NCI-H128 (cell line): ENCODE measurements around the gene CNTNAP2.

Experiments used
- DNase-seq: peaks from one replicate; lab custom pipeline; 2025; ENCODE audit not compliant: unreplicated experiment; lab: John Stamatoyannopoulos, UW

The CNTNAP2 gene

DNA sequence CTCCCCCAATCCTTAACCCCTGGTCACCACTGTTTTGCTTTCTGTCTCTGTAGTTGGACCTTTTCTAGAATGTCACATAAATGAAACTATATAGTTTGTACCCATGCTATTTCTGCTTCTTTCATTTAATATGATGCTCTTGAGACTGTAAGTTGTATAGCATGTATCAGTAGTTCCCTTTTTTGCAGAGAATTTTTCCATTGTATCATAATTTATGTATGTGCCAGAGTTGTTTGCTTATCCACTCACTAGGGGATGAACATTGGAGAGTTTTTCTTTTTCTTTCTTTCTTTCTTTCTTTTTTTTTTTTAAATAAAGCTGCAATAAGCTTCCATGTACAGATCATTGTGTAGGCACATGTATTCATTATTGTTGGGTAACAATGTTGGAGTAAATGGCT is 544.8 kb downstream of the CNTNAP2 start:
- no peak for DNase-seq

DNA sequence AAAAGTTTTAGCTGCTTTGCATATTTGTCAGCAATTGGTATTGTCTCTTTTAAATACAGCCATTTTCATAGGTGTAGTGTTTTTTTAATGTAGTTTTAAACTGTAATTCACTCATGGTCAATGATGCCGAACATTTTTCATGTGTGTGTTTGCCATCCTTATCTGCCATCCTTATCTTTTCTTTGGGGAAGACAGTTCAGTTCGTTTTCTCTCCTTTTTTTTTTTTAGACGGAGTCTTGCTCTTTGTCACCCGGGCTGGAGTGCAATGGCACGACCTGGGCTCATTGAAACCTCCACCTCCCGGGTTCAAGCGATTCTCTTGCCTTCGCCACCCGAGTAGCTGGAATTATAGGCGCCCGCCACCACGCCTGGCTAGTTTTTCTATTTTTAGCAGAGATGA is 545.3 kb downstream of the CNTNAP2 start:
- DNase-seq = no peak

GRCh38 chr7:146665023-146665422 is 548.4 kb downstream of the CNTNAP2 start:
- DNase-seq = no peak

DNA sequence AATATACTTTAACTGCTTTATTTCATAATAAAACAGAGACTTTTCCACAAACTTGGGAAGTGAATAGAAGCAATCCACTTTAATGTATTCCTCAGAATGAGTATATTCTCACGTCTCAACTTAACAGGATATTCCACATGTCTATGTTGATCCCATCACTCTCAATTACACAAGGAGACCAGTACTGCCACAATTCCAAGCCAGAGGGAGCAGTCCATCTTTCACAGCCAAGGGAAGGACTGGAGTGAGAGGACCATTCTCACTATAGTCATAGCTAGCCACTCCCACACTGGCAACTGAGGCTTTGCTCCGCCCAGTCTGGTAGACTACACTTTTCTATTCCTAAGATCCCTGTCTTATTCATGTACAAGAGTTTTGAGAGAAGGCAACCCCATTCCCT is 553.9 kb downstream of the CNTNAP2 start:
- no peak for DNase-seq

GRCh38 chr7:146681487-146681886 is 564.9 kb downstream of the CNTNAP2 start:
- no peak for DNase-seq

DNA sequence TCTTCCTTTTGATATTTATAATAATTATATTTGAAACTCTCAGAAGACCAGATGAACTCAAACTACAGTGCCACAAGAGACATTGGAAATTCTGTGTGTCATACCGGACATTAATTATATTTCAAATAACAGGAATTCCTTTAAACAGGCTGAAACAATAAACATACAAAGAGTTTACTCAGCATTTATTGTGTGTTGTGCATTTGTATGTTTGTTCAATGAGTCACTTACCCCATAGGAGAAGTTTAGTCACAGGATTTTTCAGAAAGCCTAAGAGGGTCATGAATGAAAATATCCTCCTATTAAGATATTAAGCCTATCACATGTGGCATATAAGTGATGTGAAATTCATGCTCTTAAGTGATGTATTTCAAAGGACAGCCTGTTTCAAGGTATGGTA is 566.8 kb downstream of the CNTNAP2 start:
- no peak for DNase-seq

DNA sequence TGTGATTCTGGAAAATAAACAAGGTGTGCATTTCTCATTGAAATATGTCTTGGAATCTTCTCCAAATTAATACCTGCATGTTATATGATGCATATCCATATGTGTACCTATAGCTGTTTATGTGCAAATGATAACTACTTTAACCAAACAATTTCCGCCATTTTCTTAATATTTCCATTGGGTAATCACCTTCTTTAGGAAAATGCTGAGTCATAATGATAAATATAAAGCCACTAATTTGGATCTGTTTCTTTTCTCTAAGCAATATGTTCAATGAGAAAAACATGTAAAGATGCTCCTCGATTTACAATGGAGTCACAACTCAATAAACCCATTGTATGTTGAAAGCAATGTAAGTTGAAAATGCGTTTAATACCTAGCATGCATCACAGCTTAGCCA is 574.4 kb downstream of the CNTNAP2 start:
- no peak for DNase-seq

DNA sequence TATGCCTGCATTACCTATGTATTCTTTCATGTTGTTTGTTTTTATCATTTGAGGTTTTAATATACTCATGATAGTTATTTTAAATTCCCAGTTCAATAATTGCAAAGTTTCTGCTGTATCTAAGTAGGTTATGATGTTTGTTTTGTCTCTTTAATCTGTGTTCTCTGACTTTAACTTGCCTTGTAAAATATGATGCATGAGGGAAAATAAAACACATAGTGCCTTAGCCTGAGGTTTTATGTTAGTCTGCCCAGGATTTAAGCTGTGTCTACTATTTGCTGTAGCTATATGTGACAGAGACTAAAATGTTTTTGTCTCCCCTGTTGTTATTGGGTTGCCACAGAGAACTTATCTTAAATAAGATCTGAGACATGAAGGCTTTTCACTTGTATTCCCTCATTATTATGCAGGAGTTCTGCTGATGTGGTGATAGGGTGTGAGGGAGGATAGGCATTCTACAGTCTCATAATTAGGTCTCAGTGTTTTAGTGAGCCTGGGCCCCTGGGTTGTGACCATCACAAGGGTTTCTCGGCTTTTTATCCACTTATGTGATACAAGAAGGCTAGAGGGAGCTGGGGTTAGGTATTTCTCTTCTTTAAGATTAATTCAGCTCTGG is 582.5 kb downstream of the CNTNAP2 start:
- no peak for DNase-seq

DNA sequence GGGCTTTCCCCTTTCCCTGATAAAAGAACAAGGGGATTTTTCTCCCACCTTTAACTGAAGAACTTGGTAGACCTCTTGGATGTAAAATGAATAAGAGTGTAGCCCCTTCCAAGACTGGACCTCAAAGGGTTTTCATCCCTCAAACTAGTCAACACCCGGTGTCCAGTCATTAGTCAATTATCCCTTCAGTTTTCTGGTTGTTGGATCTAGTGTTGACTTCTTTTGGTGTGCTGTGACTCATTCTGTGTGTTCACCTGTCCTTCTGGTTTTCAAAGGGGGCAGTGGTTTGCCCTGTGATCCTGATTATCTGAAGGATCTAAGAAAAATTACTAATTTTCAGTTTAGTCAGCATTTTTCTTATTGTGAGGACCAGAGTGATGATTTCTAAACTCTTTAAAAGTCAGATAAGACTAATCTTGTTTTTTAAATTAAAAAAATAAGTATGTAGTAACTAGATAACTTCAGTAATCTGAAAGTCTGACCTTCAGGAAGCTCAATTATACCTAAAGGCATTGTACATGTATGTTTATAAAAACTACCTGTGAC is 583.5 kb downstream of the CNTNAP2 start:
- DNase-seq = no peak

GRCh38 chr7:146701166-146701565 is 584.6 kb downstream of the CNTNAP2 start:
- no peak for DNase-seq

DNA sequence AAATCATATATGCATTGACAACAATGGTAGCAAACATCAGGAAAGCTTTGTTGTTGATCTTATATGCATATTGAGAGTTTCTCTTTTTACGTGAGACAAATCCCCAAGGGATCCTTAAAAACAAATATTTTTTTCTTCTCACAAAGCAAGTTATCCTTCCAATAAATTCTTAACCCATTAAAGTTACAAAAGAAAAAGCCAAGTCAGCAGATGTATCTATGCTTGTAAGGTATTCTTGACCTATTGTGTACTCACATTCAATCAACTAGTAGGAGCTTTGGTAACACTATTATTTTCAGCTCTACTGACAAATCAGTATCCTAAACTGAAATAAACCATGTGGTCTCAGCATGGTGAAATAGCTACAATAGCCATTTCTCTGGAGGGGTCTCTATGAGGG is 586.3 kb downstream of the CNTNAP2 start:
- DNase-seq = no peak

DNA sequence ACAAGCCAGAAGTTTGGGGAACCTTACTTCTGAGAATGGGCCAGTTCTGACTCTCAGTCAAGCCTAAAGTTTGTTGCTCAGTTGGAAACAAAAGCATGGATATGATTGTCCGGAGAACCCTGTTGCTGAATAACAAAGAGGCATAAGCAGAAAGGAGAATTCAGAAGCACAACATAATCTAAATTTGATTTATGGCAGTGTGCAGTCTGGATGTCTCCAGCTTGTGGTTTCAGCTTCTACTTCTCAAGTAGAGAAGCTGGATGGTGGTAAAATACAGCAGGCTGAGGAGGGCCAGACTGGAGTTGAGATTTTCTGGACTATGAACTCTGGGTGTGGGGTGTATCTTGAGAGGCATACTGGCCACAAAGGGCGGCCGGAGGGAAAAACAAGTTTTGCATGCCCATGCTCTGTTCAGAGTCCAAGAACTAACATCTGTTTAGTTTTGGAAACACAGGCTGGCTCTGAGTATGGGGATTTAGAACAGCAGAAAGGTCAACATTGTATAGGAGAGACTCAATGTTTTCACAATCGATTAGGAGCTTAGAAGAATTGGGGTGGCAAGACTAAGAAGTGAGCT is 592.9 kb downstream of the CNTNAP2 start:
- DNase-seq = no peak

GRCh38 chr7:146713205-146713604 is 596.6 kb downstream of the CNTNAP2 start:
- DNase-seq = no peak

DNA sequence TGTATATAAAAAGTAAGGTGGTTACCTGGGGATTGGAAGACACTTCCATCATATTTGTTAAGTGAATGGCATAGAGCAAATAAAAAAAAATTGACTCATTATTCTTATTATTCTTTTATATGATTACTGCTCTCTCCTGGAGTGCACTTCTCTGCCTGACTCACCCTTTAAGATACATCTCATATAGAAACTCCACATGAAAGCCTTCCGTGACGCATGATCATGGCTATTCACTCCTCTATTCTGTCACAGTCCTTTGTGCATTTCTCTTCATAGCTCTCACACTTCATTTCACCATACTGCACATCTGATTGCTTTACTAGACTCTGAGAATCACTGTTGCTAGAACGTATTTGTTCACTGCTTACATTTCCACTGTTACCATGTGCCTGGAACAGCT is 597.3 kb downstream of the CNTNAP2 start:
- DNase-seq = no peak

DNA sequence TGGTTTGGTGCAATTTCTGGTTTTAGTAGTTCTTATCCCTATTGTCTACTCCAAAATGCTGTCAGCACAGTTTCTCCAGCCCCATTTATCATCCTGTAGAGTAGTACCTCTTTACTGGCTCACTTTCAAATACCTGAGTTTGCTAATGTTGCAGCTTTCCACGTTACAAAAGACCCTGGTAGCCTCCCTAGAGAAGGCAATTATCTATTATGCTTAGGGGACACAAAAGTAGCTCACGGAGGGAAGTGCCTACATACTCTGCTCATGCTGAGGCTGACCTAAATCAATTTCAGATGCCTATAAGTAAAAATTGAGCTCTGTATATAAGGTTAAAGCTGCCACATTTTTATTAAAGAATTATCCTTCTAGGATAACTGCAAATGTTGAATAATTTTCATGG is 603.6 kb downstream of the CNTNAP2 start:
- no peak for DNase-seq

- DNase-seq = no peak
Observed at GRCh38 chr7:146722986-146723385, 606.4 kb downstream of the CNTNAP2 start.

DNA sequence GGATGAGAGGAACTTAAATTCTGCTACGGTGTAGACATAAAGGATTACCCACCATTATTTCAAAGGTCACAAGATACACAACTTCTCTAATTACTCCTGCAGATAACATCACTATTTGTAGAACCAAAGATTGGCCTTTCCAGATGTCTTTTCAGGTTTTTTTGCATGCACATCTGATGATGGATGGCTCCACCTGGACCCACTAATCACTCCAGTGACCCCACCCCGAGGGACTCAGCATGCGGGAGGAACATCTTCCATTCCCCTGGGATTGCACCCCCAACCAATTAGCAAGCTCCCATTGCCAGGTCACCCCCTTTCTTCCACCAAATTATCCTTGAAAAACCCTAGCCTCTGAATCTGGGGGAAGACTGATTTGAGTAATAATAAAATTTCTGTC is 608.9 kb downstream of the CNTNAP2 start:
- DNase-seq = no peak

GRCh38 chr7:146728141-146728540 is 611.5 kb downstream of the CNTNAP2 start:
- no peak for DNase-seq

- DNase-seq = no peak
Observed at GRCh38 chr7:146728611-146729010, 612.0 kb downstream of the CNTNAP2 start.

DNA sequence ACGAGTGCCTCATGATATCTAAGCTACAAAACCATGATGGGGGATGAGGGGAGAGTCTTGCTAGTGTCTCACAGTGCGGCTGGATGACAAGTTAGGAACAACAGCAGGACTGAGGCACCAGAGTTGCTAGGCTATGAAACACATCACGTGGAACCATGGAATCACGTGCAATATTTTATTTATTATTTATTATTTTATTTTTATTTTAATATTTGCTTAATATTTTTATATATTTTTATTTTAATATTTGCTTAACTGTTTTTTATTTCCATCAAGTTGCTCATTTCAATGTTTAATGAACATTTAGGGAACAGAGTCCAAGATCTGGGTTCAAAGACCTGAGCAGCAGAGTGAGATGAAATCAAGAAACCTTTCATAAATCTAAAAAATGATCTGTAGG is 614.6 kb downstream of the CNTNAP2 start:
- no peak for DNase-seq

DNA sequence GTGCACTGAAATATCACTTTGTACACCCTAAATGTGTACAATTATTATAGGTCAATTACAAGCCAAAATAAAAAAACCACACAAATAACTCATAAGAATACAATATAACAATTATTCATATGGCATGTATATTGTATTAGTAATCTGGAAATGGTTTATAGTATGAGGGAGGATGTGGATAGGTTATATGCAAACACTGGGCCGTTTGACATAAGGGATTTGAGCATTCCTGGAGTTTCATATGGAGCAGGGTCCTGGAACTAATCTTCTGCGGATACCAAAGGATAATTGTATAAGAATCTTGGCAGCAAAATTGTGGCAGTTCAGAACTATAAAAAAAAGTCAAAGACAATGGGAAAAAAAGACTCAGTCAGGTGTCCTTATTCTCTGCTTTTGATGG is 619.4 kb downstream of the CNTNAP2 start:
- no peak for DNase-seq

- no peak for DNase-seq
Observed at GRCh38 chr7:146736446-146737190, 620.0 kb downstream of the CNTNAP2 start.
